ENCODE measurements around the gene WDR11. TPM values are rescaled to one million over a fixed set of nuclear protein-coding genes. Genes with fewer than 3 reads are reported as not detected.
A peak's percentile ranks its signal among the peaks of the same experiment; 100 is the strongest.

The WDR11 gene
- polyA plus RNA-seq, 1 experiment = 68.2 TPM

DNA sequence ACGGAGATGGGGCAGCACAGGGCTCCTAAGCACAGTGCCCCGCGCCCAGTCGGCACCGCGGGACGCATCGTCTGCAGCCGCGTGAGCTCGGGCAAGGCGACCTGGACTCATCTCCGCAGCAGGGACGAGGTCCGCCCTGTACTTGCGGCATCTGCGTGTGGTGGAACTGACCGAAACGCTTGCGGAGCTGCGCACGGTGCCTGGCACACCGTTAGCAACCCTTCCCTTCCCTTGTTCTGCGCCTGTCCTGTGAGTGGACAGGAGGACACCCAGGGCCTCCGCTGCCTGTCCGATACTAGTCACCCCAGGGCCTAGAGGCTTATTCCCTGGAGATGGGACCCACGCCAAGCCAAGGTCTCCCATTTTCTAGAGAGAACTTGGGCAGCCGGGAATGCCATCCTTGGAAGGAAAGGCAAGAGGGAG is 98.5 kb downstream of the WDR11 start:
- DNase-seq (ENCODE audit: low read depth) = no peak
- H3K27me3 ChIP-seq (ENCODE audit: control insufficient read depth, insufficient read depth, low read length) = peaks cover 11% of the 10 kb centered on the region
- no peaks in the 10 kb centered on the region for H3K36me3 ChIP-seq (ENCODE audit: control insufficient read depth, insufficient read depth, low read length)
- H3K4me3 ChIP-seq (ENCODE audit: low read depth, low read length) = peak overlapping the region; percentile 26
- TF ChIP-seq, protein P1, sequence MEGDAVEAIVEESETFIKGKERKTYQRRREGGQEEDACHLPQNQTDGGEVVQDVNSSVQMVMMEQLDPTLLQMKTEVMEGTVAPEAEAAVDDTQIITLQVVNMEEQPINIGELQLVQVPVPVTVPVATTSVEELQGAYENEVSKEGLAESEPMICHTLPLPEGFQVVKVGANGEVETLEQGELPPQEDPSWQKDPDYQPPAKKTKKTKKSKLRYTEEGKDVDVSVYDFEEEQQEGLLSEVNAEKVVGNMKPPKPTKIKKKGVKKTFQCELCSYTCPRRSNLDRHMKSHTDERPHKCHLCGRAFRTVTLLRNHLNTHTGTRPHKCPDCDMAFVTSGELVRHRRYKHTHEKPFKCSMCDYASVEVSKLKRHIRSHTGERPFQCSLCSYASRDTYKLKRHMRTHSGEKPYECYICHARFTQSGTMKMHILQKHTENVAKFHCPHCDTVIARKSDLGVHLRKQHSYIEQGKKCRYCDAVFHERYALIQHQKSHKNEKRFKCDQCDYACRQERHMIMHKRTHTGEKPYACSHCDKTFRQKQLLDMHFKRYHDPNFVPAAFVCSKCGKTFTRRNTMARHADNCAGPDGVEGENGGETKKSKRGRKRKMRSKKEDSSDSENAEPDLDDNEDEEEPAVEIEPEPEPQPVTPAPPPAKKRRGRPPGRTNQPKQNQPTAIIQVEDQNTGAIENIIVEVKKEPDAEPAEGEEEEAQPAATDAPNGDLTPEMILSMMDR (IDR thresholded peaks at IDR 0.05; ENCODE audit: insufficient read depth, low read depth, low read length) = no peak
- ChIA-PET CTCF (interaction anchor here (0.6 to 2.5 kb wide), 20 partner anchors 9 to 951 kb away, joined by 3 to 15 read pairs (median 4); no protein-coding TSS in a partner anchor), POLR2A (no interaction called here)

- ChIA-PET POLR2A (no interaction called here), CTCF (interaction anchor here (0.9 to 2.5 kb wide), 5 partner anchors 10 to 950 kb away, joined by 3 to 15 read pairs (median 5); no protein-coding TSS in a partner anchor)
These were observed 98.9 kb downstream of the WDR11 start for GRCh38 chr10:120950051-120950561.

DNA sequence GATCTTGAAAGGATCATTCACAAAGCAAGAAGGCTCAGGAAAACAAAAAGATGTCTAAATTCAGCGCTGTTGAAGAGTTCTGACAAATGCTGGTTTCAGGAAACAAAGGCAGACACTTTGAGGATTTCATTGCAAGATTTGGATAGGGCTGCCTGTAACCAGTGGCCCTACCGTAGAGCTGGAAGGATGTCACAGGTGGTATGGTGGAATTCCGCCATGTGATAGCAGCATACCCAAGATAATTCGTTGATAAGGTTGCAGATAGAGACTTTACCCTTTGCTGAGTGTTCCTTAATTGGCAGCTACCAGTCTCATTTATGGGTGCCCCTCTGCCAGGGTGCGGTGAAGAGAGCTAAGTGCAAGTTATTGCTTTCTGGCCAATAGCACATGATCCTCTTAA is 100.1 kb downstream of the WDR11 start:
- peaks cover 11% of the 10 kb centered on the region for H3K27me3 ChIP-seq (ENCODE audit: control insufficient read depth, insufficient read depth, low read length)
- CTCF ChIA-PET = interaction anchor here (1.5 kb wide), 1 partner anchor 11 kb away, joined by 4 read pairs; no protein-coding TSS in a partner anchor
- DNase-seq (ENCODE audit: low read depth) = no peak
- no peak overlapping the region for H3K4me3 ChIP-seq (ENCODE audit: low read depth, low read length)
- no peaks in the 10 kb centered on the region for H3K36me3 ChIP-seq (ENCODE audit: control insufficient read depth, insufficient read depth, low read length)
- POLR2A ChIA-PET = no interaction called here
- TF ChIP-seq, protein P1 (IDR thresholded peaks at IDR 0.05; ENCODE audit: insufficient read depth, low read depth, low read length) = no peak

More at GRCh38 chr10:120950051-120950561, 98.9 kb downstream of the WDR11 start:
- Histone ChIP-seq H3K4me3 (ENCODE audit: low read depth, low read length) (peak overlapping the region; percentile 26), H3K36me3 (ENCODE audit: control insufficient read depth, insufficient read depth, low read length) (no peaks in the 10 kb centered on the region), H3K27me3 (ENCODE audit: control insufficient read depth, insufficient read depth, low read length) (peaks cover 11% of the 10 kb centered on the region)
- DNase-seq (ENCODE audit: low read depth) = no peak
- TF ChIP-seq, protein P1 (IDR thresholded peaks at IDR 0.05; ENCODE audit: insufficient read depth, low read depth, low read length) = no peak

GRCh38 chr10:120953897-120954296 is 102.7 kb downstream of the WDR11 start:
- ChIA-PET CTCF (interaction anchor here (1.7 to 1.8 kb wide), 2 partner anchors 9 to 11 kb away, joined by 6 read pairs; no protein-coding TSS in a partner anchor), POLR2A (no interaction called here)
- peaks cover 11% of the 10 kb centered on the region for H3K27me3 ChIP-seq (ENCODE audit: control insufficient read depth, insufficient read depth, low read length)
- DNase-seq (ENCODE audit: low read depth) = no peak
- no peaks in the 10 kb centered on the region for H3K36me3 ChIP-seq (ENCODE audit: control insufficient read depth, insufficient read depth, low read length)
- TF ChIP-seq, protein P1 (IDR thresholded peaks at IDR 0.05; ENCODE audit: insufficient read depth, low read depth, low read length) = no peak
- H3K4me3 ChIP-seq (ENCODE audit: low read depth, low read length) = no peak overlapping the region
